Kidney (tissue), 14 donors: ENCODE measurements around the gene TMEM119. TPM values are rescaled to one million over a fixed set of nuclear protein-coding genes. Genes with fewer than 3 reads are reported as not detected.

Experiments used
- DNase-seq, 5 donors: peaks; one replicate each; pipeline ENCODE4 v3.0.0-alpha.2; 2013 to 2020
- FAIRE-seq: peaks from 2 replicates; lab custom pipeline; 2012; peaks lifted over from hg19 to GRCh38; lab: Jason Lieb, UNC
- H3K27ac ChIP-seq, 2 donors: one replicate each; pipeline ENCODE4 v1.7.0; 2013; ENCODE audit warnings: low read depth in 2 of 2, low read length in 2 of 2, inconsistent platforms in 1 of 2
- H3K27me3 ChIP-seq: one replicate; pipeline ENCODE4 v1.7.1; 2013; ENCODE audit warnings: low read length, inconsistent platforms; ENCODE audit not compliant: control insufficient read depth, insufficient read depth
- H3K36me3 ChIP-seq, 3 donors: one replicate each; pipeline versions ENCODE4 v1.7.0 to v1.7.1; 2013; ENCODE audit warnings: low read length in 3 of 3, control low read depth in 1 of 3, inconsistent platforms in 1 of 3; ENCODE audit not compliant: insufficient read depth in 3 of 3, control insufficient read depth in 2 of 3
- H3K4me1 ChIP-seq, 3 donors: one replicate each; pipeline versions ENCODE4 v1.7.0 to v1.7.1; 2013; ENCODE audit warnings: low read length in 3 of 3, inconsistent platforms in 1 of 3, low read depth in 1 of 3; ENCODE audit not compliant: control insufficient read depth in 2 of 3, insufficient read depth in 2 of 3
- H3K4me3 ChIP-seq, 3 donors: one replicate each; pipeline versions ENCODE4 v1.7.0 to v1.8.1; 2013; ENCODE audit warnings: low read length in 3 of 3, control low read depth in 1 of 3, inconsistent platforms in 1 of 3
- H3K9ac ChIP-seq, 3 donors: one replicate each; pipeline versions ENCODE4 v1.7.0 to v1.7.1; 2013; ENCODE audit warnings: low read length in 3 of 3, control low read depth in 1 of 3, inconsistent platforms in 1 of 3
- H3K9me3 ChIP-seq, 3 donors: one replicate each; pipeline versions ENCODE4 v1.7.0 to v1.7.1; 2013; ENCODE audit warnings: low read length in 3 of 3, control low read depth in 1 of 3, inconsistent platforms in 1 of 3; ENCODE audit not compliant: control insufficient read depth in 2 of 3, insufficient read depth in 1 of 3
- intact Hi-C: fragments of 100-400 bp; cut with DNase I; formaldehyde crosslinking; loops from one replicate; pipeline ENCODE4 v1.11.1; 2022
- polyA plus RNA-seq: library from polyadenylated mRNA; stranded (reverse); fragments of 350-450 nt; fragmentation: Illumina TruSeq; extraction: RNeasy Lipid Tissue Mini Kit (QIAGEN cat#74804); gene quantifications from one replicate; pipeline ENCODE4 v1.2.3, GENCODE V29; 2014; ENCODE audit warnings: low read depth, low replicate concordance; ENCODE audit not compliant: insufficient read depth
- total RNA-seq: library from RNA; stranded (reverse); fragmentation: NEBNext Ultra II Directional; extraction: Animal tissue kit (Norgen Biotek cat#: 25700); gene quantifications from one replicate; pipeline ENCODE4 v1.2.1, GENCODE V29; 2021
- TF ChIP-seq, protein P1 (sequence below): IDR thresholded peaks from 3 replicates; pipeline ENCODE4 v1.5.1; 2012; ENCODE audit warnings: mild to moderate bottlenecking, moderate library complexity, borderline replicate concordance; ENCODE audit not compliant: insufficient read depth; ENCODE audit errors: extremely low read depth
- donor health status: control.
- donor health status: control.
- donor health status: control.
- donor health status: control.
- donor health status: control.
- donor health status: DM: yes; HTN: yes; CAD: no.
- donor health status: Normal renal cell carcinoma (clear cell type).

TMEM119 gene
- total and polyA plus RNA-seq, 2 donors from 2014 or later, result 4.1 to 15.8 TPM

DNA sequence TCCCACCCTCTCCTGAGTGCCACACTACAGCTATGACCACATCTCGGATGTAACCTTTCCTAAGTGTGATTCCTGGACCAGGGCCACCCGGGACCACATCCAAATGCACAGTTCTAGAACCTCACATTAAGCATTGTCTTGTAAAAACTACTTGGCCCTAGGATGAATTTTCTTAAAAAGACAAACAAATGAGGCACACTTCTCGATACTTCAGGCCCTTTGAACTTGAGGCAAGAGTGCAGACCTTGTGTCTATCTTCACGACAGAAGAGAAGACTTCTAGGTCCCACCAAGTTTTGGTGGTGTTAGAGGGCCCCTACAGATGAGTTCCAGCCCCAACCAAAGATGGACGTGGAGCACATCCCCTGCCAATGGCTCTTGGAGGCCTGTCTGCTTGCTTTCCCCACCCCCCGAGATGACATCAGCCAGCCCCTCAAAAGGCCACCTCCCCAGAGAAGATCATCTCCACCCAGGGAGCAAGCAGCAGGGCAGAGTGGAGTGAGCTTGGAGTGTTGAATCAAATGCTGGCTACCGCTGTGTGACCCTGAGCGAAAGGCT is 26.2 kb downstream of the TMEM119 start:
- no peak for DNase-seq
- intact Hi-C loops, result loop anchor here (10.0 kb wide), 1 partner anchor 223 kb away; no protein-coding TSS in a partner anchor
- Histone ChIP-seq H3K27me3 (no peaks in the 10 kb centered on the region), H3K9ac (no peak overlapping the region), H3K9me3 (no peaks in the 10 kb centered on the region), H3K4me1 (peaks cover 0 to 11% (median 9%) of the 10 kb centered on the region in 3 donors), H3K27ac (no peak overlapping the region), H3K4me3 (no peak overlapping the region), H3K36me3 (peaks cover 2 to 24% (median 19%) of the 10 kb centered on the region in 3 donors)
- TF ChIP-seq, protein P1, sequence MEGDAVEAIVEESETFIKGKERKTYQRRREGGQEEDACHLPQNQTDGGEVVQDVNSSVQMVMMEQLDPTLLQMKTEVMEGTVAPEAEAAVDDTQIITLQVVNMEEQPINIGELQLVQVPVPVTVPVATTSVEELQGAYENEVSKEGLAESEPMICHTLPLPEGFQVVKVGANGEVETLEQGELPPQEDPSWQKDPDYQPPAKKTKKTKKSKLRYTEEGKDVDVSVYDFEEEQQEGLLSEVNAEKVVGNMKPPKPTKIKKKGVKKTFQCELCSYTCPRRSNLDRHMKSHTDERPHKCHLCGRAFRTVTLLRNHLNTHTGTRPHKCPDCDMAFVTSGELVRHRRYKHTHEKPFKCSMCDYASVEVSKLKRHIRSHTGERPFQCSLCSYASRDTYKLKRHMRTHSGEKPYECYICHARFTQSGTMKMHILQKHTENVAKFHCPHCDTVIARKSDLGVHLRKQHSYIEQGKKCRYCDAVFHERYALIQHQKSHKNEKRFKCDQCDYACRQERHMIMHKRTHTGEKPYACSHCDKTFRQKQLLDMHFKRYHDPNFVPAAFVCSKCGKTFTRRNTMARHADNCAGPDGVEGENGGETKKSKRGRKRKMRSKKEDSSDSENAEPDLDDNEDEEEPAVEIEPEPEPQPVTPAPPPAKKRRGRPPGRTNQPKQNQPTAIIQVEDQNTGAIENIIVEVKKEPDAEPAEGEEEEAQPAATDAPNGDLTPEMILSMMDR, result no peak
- no peak for FAIRE-seq

DNA sequence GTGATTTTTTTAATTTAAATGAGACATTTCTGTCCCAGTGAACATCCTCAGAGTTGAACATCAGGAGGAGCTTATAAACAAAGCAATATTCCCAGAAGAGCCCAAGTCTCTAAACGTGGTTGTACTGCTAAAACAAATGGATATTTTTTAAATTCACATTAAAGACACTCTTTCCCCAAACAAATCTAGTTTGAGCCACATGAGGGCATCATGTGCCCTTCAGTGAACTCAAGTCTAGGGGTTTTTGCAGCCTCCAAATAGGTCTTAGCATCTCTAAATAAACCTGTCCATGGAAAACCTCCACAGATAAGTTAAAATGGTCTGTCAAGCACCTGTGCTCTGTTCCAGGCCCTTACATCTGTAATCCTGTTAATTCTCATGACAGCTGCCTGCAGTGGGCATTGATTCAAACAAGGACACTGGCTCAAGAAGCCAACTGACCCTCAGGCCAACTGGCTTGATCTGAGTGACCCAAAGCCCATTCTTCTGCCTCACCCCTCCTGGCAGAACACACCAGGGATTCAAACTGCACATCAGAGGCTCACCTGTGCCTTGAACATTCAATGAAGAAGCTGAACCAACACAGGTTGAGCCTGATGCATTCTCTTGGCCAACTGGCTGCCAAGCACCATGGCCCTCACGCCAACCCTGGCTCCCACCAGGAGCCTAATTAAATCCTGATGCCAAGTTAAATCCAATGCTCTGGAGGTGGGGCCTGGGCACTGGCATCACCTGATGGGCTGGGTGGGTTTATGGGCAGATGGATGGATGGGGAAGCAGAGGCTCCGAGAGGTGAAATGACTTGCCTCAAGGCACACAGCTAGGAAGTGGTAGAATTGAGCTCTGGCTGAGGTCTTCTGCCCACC is 26.9 kb downstream of the TMEM119 start:
- Histone ChIP-seq H3K9me3 (no peaks in the 10 kb centered on the region), H3K4me1 (peaks cover 0 to 18% (median 16%) of the 10 kb centered on the region in 3 donors), H3K9ac (no peak overlapping the region), H3K36me3 (peaks cover 2 to 30% (median 25%) of the 10 kb centered on the region in 3 donors), H3K4me3 (no peak overlapping the region), H3K27me3 (no peaks in the 10 kb centered on the region), H3K27ac (no peak overlapping the region)
- TF ChIP-seq, protein P1, result no peak
- DNase-seq, result peak in 1 of 5 donors; percentile 53
- FAIRE-seq, result no peak
- intact Hi-C loops, result loop anchor here (10.0 kb wide), 1 partner anchor 224 kb away; no protein-coding TSS in a partner anchor

GRCh38 chr12:108568338-108569154 is 29.3 kb downstream of the TMEM119 start:
- Histone ChIP-seq H3K4me1 (peaks cover 0 to 23% (median 19%) of the 10 kb centered on the region in 3 donors), H3K4me3 (no peak overlapping the region), H3K36me3 (peaks cover 12 to 44% (median 38%) of the 10 kb centered on the region in 3 donors), H3K27me3 (no peaks in the 10 kb centered on the region), H3K27ac (peak overlapping the region; percentile 45 to 65), H3K9me3 (no peaks in the 10 kb centered on the region), H3K9ac (no peak overlapping the region)
- intact Hi-C loops, result loop anchor here (5.0 kb wide), 1 partner anchor 49 kb away; no protein-coding TSS in a partner anchor
- DNase-seq, result no peak
- TF ChIP-seq, protein P1, result no peak
- FAIRE-seq, result no peak
